GM12878 (cell line): Measurements from ENCODE around the gene CMTM5. TPM values are rescaled to one million over a fixed set of nuclear protein-coding genes. Genes with fewer than 3 reads are reported as not detected.

Experiments used
- ATAC-seq: fragments of 200-7000 bp; cut with Tn5 transposase; 3 replicates; pipeline ENCODE4 v1.9.1; 2020; ENCODE audit warnings: mild to moderate bottlenecking, moderate library complexity
- BruUV-seq: library from RNA; stranded (reverse); fragments of 400-500 nt; replicated peaks from 2 replicates; lab custom pipeline; 2021; lab: Mats Ljungman, UMichigan
- CTCF ChIA-PET: fragments of 300-600 bp; sonication (Branson Sonifier 250); formaldehyde crosslinking; extraction: SDS; loops from one replicate; lab custom pipeline; 2021; ENCODE audit warnings: inconsistent platforms; lab: Yijun Ruan, JAX
- POLR2A ChIA-PET: fragments of 350-600 bp; formaldehyde crosslinking; extraction: SDS; loops from one replicate; lab custom pipeline; 2021; ENCODE audit warnings: inconsistent platforms; lab: Charles Lee
- RAD21 ChIA-PET: fragments of 300-600 bp; sonication (Branson Sonifier 250); formaldehyde crosslinking; loops from one replicate; lab custom pipeline; 2023; ENCODE audit warnings: antibody characterized with exemption; ENCODE audit not compliant: unreplicated experiment; lab: Charles Lee
- SMC1A ChIA-PET: fragments of 300-600 bp; sonication (Branson Sonifier 250); formaldehyde crosslinking; loops from one replicate; lab custom pipeline; 2023; ENCODE audit not compliant: unreplicated experiment, uncharacterized antibody; lab: Charles Lee
- DNase-seq: peaks from one replicate; pipeline ENCODE4 v3.0.0-alpha.2; 2011; ENCODE audit warnings: low read depth, low spot score
- FAIRE-seq: peaks from 3 replicates; lab custom pipeline; 2011; peaks lifted over from hg19 to GRCh38; lab: Jason Lieb, UNC
- H2AFZ ChIP-seq: 2 replicates; pipeline ENCODE4 v1.6.0; 2011; ENCODE audit warnings: low read depth, low read length, control low read depth; ENCODE audit not compliant: control insufficient read depth
- H3K27ac ChIP-seq: 2 replicates; pipeline ENCODE4 v1.5.1; 2011; ENCODE audit warnings: control low read depth; ENCODE audit not compliant: control insufficient read depth, insufficient read depth
- H3K27me3 ChIP-seq, 2 experiments: replicated peaks in 1 of 2; 2 replicates each; pipeline versions ENCODE4 v1.6.0 to v1.6.1; 2011; ENCODE audit warnings: low read length in 1 of 2; ENCODE audit not compliant: control insufficient read depth in 2 of 2, insufficient read depth in 2 of 2
- H3K36me3 ChIP-seq, 2 experiments: 2 replicates each; pipeline ENCODE4 v1.5.1; 2011; ENCODE audit warnings: low read length in 1 of 2; ENCODE audit not compliant: control insufficient read depth in 2 of 2, insufficient read depth in 2 of 2
- H3K4me1 ChIP-seq: 2 replicates; pipeline ENCODE4 v1.6.1; 2011; ENCODE audit warnings: mild to moderate bottlenecking, low read length, moderate library complexity, mixed read lengths; ENCODE audit not compliant: control insufficient read depth, insufficient read depth
- H3K4me2 ChIP-seq: 2 replicates; pipeline ENCODE4 v1.6.0; 2011; ENCODE audit warnings: control low read depth; ENCODE audit not compliant: control insufficient read depth, insufficient read depth
- H3K4me3 ChIP-seq: fragments of 200-600 bp; sonication (generic); 2 replicates; pipeline ENCODE4 v1.5.1; 2016
- H3K79me2 ChIP-seq: 2 replicates; pipeline ENCODE4 v1.6.0; 2011; ENCODE audit warnings: low read length; ENCODE audit not compliant: control insufficient read depth, insufficient read depth
- H3K9ac ChIP-seq: 2 replicates; pipeline ENCODE4 v1.8.0; 2011; ENCODE audit warnings: low read length, control low read depth, mixed read lengths; ENCODE audit not compliant: control insufficient read depth, insufficient read depth
- H3K9me3 ChIP-seq: replicated peaks from 3 replicates; pipeline ENCODE4 v1.5.1; 2011; ENCODE audit warnings: mild to moderate bottlenecking, low read length; ENCODE audit not compliant: control insufficient read depth, insufficient read depth
- H4K20me1 ChIP-seq: 2 replicates; pipeline ENCODE4 v1.6.0; 2011; ENCODE audit not compliant: control insufficient read depth, insufficient read depth
- ATF2 ChIP-seq: IDR thresholded peaks from 2 replicates; pipeline ENCODE4 v1.6.1; 2012; ENCODE audit warnings: low read length, inconsistent platforms
- CBX3 ChIP-seq: fragments of 200-600 bp; sonication (generic); IDR thresholded peaks from 2 replicates; pipeline ENCODE4 v1.6.1; 2016; ENCODE audit warnings: low read depth, borderline replicate concordance
- EP300 ChIP-seq, 2 experiments: fragments of 150-350 bp in 1 of 2; IDR thresholded peaks; 2 replicates each; pipeline ENCODE4 v1.6.1; 2011 to 2012; ENCODE audit warnings: low read depth in 2 of 2, low read length in 2 of 2, borderline replicate concordance in 1 of 2, improper control_type of control experiment in 1 of 2, inconsistent platforms in 1 of 2; ENCODE audit not compliant: control insufficient read depth in 1 of 2
- FOXM1 ChIP-seq: IDR thresholded peaks from 2 replicates; pipeline ENCODE4 v1.6.1; 2012; ENCODE audit warnings: low read depth, mild to moderate bottlenecking, inconsistent platforms, low read length, moderate library complexity
- PBX3 ChIP-seq: IDR thresholded peaks from 2 replicates; pipeline ENCODE4 v1.6.1; 2011; ENCODE audit warnings: mild to moderate bottlenecking, low read depth, low read length, moderate library complexity; ENCODE audit not compliant: insufficient replicate concordance
- RAD21 ChIP-seq: IDR thresholded peaks from 2 replicates; pipeline ENCODE4 v1.6.1; 2011; ENCODE audit warnings: mild to moderate bottlenecking, low read depth, low read length, moderate library complexity; ENCODE audit not compliant: insufficient read depth
- RB1 ChIP-seq: fragments of 450-650 bp; formaldehyde crosslinking; IDR thresholded peaks from 2 replicates; pipeline ENCODE4 v1.6.1; 2017; ENCODE audit warnings: mild to moderate bottlenecking, borderline replicate concordance
- RUNX3 ChIP-seq: IDR thresholded peaks from 2 replicates; pipeline ENCODE4 v1.6.1; 2012; ENCODE audit warnings: low read length, inconsistent platforms
- ZBED1 ChIP-seq: IDR thresholded peaks from 2 replicates; pipeline ENCODE4 v1.6.1; 2016; ENCODE audit warnings: borderline replicate concordance
- ZBTB11 ChIP-seq: fragments of 450-650 bp; formaldehyde crosslinking; IDR thresholded peaks from 2 replicates; pipeline ENCODE4 v1.5.0; 2022; ENCODE audit warnings: mild to moderate bottlenecking, missing genetic modification characterization
- ZSCAN29 ChIP-seq: fragments of 450-650 bp; IDR thresholded peaks from 2 replicates; pipeline ENCODE4 v1.6.1; 2017; ENCODE audit warnings: mild to moderate bottlenecking, moderate library complexity
- WGBS: methylation state at CpG from one replicate; pipeline ENCODE4 v1.1.6; 2016; ENCODE audit warnings: low lambda C conversion rate; ENCODE audit not compliant: insufficient replicate concordance, insufficient coverage; ENCODE audit errors: missing lambda C conversion rate; 5-methylcytosine and 5-hydroxymethylcytosine counted together
- in situ Hi-C: fragments of 300-500 bp; cut with MboI; formaldehyde crosslinking; loops from 9 replicates; pipeline ENCODE4 v1.14.3; 2018; ENCODE audit warnings: mixed read lengths
- intact Hi-C: fragments of 100-400 bp; cut with micrococcal nuclease; formaldehyde crosslinking; loops from one replicate; pipeline ENCODE4 v1.14.2; 2022; ENCODE audit not compliant: unreplicated experiment
- polyA plus RNA-seq, 11 experiments: library from polyadenylated mRNA; depleted of rRNA in 4 of 11; unstranded in 6 of 11; stranded (reverse) in 5 of 11; fragments of >200 nt; fragmentation: Nextera tagmentation in 4 of 11; fragmentation: Illumina TruSeq in 1 of 11; extraction: Ambion mirVana in 4 of 11; extraction: Trizol in 1 of 11; gene quantifications; 1 replicate in 1 of 11; 2 replicates in 10 of 11; pipeline versions ENCODE4 v1.2.1 to v1.2.3, GENCODE V29; 2011 to 2016; ENCODE audit warnings: inconsistent platforms in 2 of 11, missing spikeins in 2 of 11, low read depth in 1 of 11
- total RNA-seq, 4 experiments: library from RNA; depleted of rRNA in 3 of 4; stranded (reverse); fragments of >200 nt in 3 of 4; fragmentation: Illumina TruSeq in 1 of 4; extraction: Trizol in 1 of 4; gene quantifications; 2 replicates each; pipeline versions ENCODE4 v1.2.1 to v1.2.3, GENCODE V29; 2013 to 2021

The CMTM5 gene
- total and polyA plus RNA-seq, 10 of the 15 experiments (the other 5 are each of a cell fraction or from before 2014, with no cell fraction given) = not detected

- TF ChIP-seq PBX3 = no peak
These were observed 37.4 kb downstream of the CMTM5 start (continued) for GRCh38 chr14:23414254-23414653.

GRCh38 chr14:23414906-23415820 lies 38.3 kb downstream of the CMTM5 start:
- Histone ChIP-seq H3K4me2 (no peak overlapping the region), H3K4me3 (no peak overlapping the region), H3K27ac (no peak overlapping the region), H3K36me3 (no peaks in the 10 kb centered on the region), H3K4me1 (no peaks in the 10 kb centered on the region), H3K9me3 (no peaks in the 10 kb centered on the region), H4K20me1 (no peaks in the 10 kb centered on the region), H3K9ac (no peak overlapping the region), H2AFZ (no peak overlapping the region), H3K27me3 (no peaks in the 10 kb centered on the region; a peak in 2 of 4 replicates), H3K79me2 (no peaks in the 10 kb centered on the region)
- 70% methylated on average over 34 of the region's 39 CpGs for WGBS
- ChIA-PET RAD21 (no interaction called here), CTCF (interaction anchor here (0.5 kb wide), 1 partner anchor 116 kb away, joined by 3 read pairs; no protein-coding TSS in a partner anchor), SMC1A (interaction anchor here (0.7 kb wide), 1 partner anchor 54 kb away, joined by 3 read pairs; no protein-coding TSS in a partner anchor), POLR2A (no interaction called here)
- no peak for DNase-seq
- in situ Hi-C loops = no loop called here
- BruUV-seq = no TSS peak
- no peak for FAIRE-seq
- intact Hi-C loops = no loop called here
- ATAC-seq = no peak
- TF ChIP-seq ATF2 = no peak
- no peak for TF ChIP-seq ZBTB11 (CRISPR knock-in tag)
- TF ChIP-seq RAD21 = no peak
- TF ChIP-seq RUNX3 = no peak
- TF ChIP-seq ZSCAN29 = no peak
- TF ChIP-seq RB1 = no peak
- TF ChIP-seq FOXM1 = no peak
- TF ChIP-seq ZBED1 = no peak
- TF ChIP-seq EP300 (IDR thresholded peaks at IDR 0.05; ENCODE audit: borderline replicate concordance in 1 of 2, control insufficient read depth in 1 of 2, low read depth in 2 of 2, low read length in 2 of 2) = no peak
- no peak for TF ChIP-seq CBX3
